ENCODE measurements around the gene CD300C. TPM values are rescaled to one million over a fixed set of nuclear protein-coding genes. Genes with fewer than 3 reads are reported as not detected.

CD300C gene
- total and polyA plus RNA-seq, 4 donors: 1.2 to 24.0 (median 10.2) TPM

GRCh38 chr17:74573169-74573568 is 27.3 kb upstream of the CD300C start:
- Histone ChIP-seq H3K9me3 (ENCODE audit: control insufficient read depth in 4 of 4, insufficient read depth in 3 of 4, low read length in 3 of 4) (peaks cover 0 to 3% (median 0%) of the 10 kb centered on the region in 4 donors), H3K4me1 (ENCODE audit: control insufficient read depth in 5 of 5, insufficient read depth in 5 of 5, low read length in 5 of 5) (peaks cover 0 to 10% (median 0%) of the 10 kb centered on the region in 5 donors), H3K4me3 (no peak overlapping the region), H3K27me3 (ENCODE audit: control insufficient read depth in 3 of 3, insufficient read depth in 3 of 3, low read length in 2 of 3) (peaks cover 0 to 6% (median 0%) of the 10 kb centered on the region in 3 donors), H3K36me3 (ENCODE audit: control insufficient read depth in 4 of 4, insufficient read depth in 4 of 4, low read length in 4 of 4) (no peaks in the 10 kb centered on the region), H3K27ac (ENCODE audit: low read depth in 1 of 2, low read length in 1 of 2) (no peak overlapping the region), H3K9ac (ENCODE audit: insufficient read depth in 1 of 2, low read length in 2 of 2) (no peak overlapping the region)
- DNase-seq (no peak), ATAC-seq (ENCODE audit: insufficient read depth, low FRiP score) (no peak)
- 83 to 90% methylated on average over 3 of the region's 3 CpGs for WGBS, 2 donors
- no peak for TF ChIP-seq CTCF (IDR thresholded peaks at IDR 0.05; ENCODE audit: control extremely low read depth, extremely low read depth)

GRCh38 chr17:74571621-74572270 is 25.8 kb upstream of the CD300C start:
- peaks cover 0 to 6% (median 0%) of the 10 kb centered on the region in 3 donors for H3K27me3 ChIP-seq (ENCODE audit: control insufficient read depth in 3 of 3, insufficient read depth in 3 of 3, low read length in 2 of 3)
- no peak overlapping the region for H3K4me3 ChIP-seq
- ATAC-seq (ENCODE audit: insufficient read depth, low FRiP score) (no peak), DNase-seq (no peak)
- no peak for TF ChIP-seq CTCF (IDR thresholded peaks at IDR 0.05; ENCODE audit: control extremely low read depth, extremely low read depth)
- H3K4me1 ChIP-seq (ENCODE audit: control insufficient read depth in 5 of 5, insufficient read depth in 5 of 5, low read length in 5 of 5): peaks cover 0 to 10% (median 0%) of the 10 kb centered on the region in 5 donors
- H3K9ac ChIP-seq (ENCODE audit: insufficient read depth in 1 of 2, low read length in 2 of 2): no peak overlapping the region
- H3K27ac ChIP-seq (ENCODE audit: low read depth in 1 of 2, low read length in 1 of 2): no peak overlapping the region
- no peaks in the 10 kb centered on the region for H3K36me3 ChIP-seq (ENCODE audit: control insufficient read depth in 4 of 4, insufficient read depth in 4 of 4, low read length in 4 of 4)
- H3K9me3 ChIP-seq (ENCODE audit: control insufficient read depth in 4 of 4, insufficient read depth in 3 of 4, low read length in 3 of 4): peaks cover 0 to 3% (median 0%) of the 10 kb centered on the region in 4 donors
- 61 to 76% methylated on average over 4 of the region's 4 CpGs for WGBS, 2 donors

GRCh38 chr17:74569020-74570003 is 23.4 kb upstream of the CD300C start:
- no peak overlapping the region for H3K27ac ChIP-seq (ENCODE audit: low read depth in 1 of 2, low read length in 1 of 2)
- peaks cover 0 to 2% (median 0%) of the 10 kb centered on the region in 3 donors for H3K27me3 ChIP-seq (ENCODE audit: control insufficient read depth in 3 of 3, insufficient read depth in 3 of 3, low read length in 2 of 3)
- ATAC-seq (ENCODE audit: insufficient read depth, low FRiP score) (peak; percentile 77), DNase-seq (no peak)
- H3K4me3 ChIP-seq: no peak overlapping the region
- H3K4me1 ChIP-seq (ENCODE audit: control insufficient read depth in 5 of 5, insufficient read depth in 5 of 5, low read length in 5 of 5): peaks cover 0 to 10% (median 0%) of the 10 kb centered on the region in 5 donors
- no peak overlapping the region for H3K9ac ChIP-seq (ENCODE audit: insufficient read depth in 1 of 2, low read length in 2 of 2)
- WGBS, 2 donors: 44 to 56% methylated on average over 32 of the region's 32 CpGs
- no peaks in the 10 kb centered on the region for H3K9me3 ChIP-seq (ENCODE audit: control insufficient read depth in 4 of 4, insufficient read depth in 3 of 4, low read length in 3 of 4)
- TF ChIP-seq CTCF (IDR thresholded peaks at IDR 0.05; ENCODE audit: control extremely low read depth, extremely low read depth): no peak
- H3K36me3 ChIP-seq (ENCODE audit: control insufficient read depth in 4 of 4, insufficient read depth in 4 of 4, low read length in 4 of 4): no peaks in the 10 kb centered on the region

Measured in lung (tissue), 12 donors.